Measurements from ENCODE around the gene LILRA5. TPM values are rescaled to one million over a fixed set of nuclear protein-coding genes. Genes with fewer than 3 reads are reported as not detected.
"Not testable (repeated sequence)": the region's sequence is repeated elsewhere in the genome, so short reads cannot be mapped to it uniquely, and the experiment has no call there.

Gene LILRA5
- total RNA-seq, 2 experiments from 2014 or later = not detected

- Mint-ChIP-seq H3K27ac (no peak overlapping the region), H3K4me1 (ENCODE audit: low read depth) (no peaks in the 10 kb centered on the region), H3K4me3 (no peak overlapping the region), H3K36me3 (no peaks in the 10 kb centered on the region), H3K27me3 (peaks cover 18% of the 10 kb centered on the region), H3K9me3 (no peaks in the 10 kb centered on the region)
- CTCF ChIA-PET = interaction anchor here (0.6 kb wide), 1 partner anchor 504 kb away, joined by 3 read pairs; no protein-coding TSS in a partner anchor
- DNase-seq = no peak
- intact Hi-C loops (cut with micrococcal nuclease) = no loop called here
- POLR2A ChIA-PET = no interaction called here
Observed at GRCh38 chr19:54297759-54298305, 15.1 kb downstream of the LILRA5 start.

GRCh38 chr19:54294539-54294938 lies 18.4 kb downstream of the LILRA5 start:
- DNase-seq = no peak
- ChIA-PET CTCF (no interaction called here), POLR2A (no interaction called here)
- Mint-ChIP-seq H3K4me3 (no peak overlapping the region), H3K9me3 (no peaks in the 10 kb centered on the region), H3K36me3 (no peaks in the 10 kb centered on the region), H3K27ac (no peak overlapping the region), H3K27me3 (peaks cover 12% of the 10 kb centered on the region), H3K4me1 (ENCODE audit: low read depth) (no peaks in the 10 kb centered on the region)
- intact Hi-C loops (cut with micrococcal nuclease) = no loop called here

DNA sequence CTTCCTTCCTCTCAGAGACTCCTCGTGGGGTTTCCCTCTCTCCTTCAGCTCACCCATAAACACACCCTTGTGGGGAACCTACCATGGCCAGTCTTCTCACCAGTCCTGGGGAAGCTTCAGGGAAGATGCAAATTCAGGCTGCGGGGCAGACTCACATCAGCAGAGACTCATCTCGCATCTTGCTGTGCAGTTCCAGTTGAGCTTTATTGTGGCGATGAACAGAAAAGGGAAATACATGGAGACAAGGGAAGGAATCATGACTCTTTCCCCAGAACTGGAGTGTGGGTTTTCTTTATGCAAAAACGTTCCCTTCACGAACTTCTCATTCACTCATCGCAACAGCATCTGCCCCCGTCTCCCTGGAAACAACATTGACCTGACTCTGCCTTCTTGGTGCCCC lies 23.8 kb downstream of the LILRA5 start:
- H3K4me1 Mint-ChIP-seq (ENCODE audit: low read depth); DNase-seq; H3K4me3 Mint-ChIP-seq; CTCF ChIA-PET; H3K27ac Mint-ChIP-seq; H3K36me3 Mint-ChIP-seq; POLR2A ChIA-PET; H3K9me3 Mint-ChIP-seq; intact Hi-C loops (cut with micrococcal nuclease): not testable (repeated sequence)
- peaks cover 20% of the 10 kb centered on the region for H3K27me3 Mint-ChIP-seq

- intact Hi-C loops (cut with micrococcal nuclease) = no loop called here
- POLR2A ChIA-PET = no interaction called here
- no peaks in the 10 kb centered on the region for H3K4me1 Mint-ChIP-seq (ENCODE audit: low read depth)
- CTCF ChIA-PET = no interaction called here
- no peak overlapping the region for H3K4me3 Mint-ChIP-seq
- H3K9me3 Mint-ChIP-seq = no peaks in the 10 kb centered on the region
- H3K27me3 Mint-ChIP-seq = peaks cover 21% of the 10 kb centered on the region
- H3K36me3 Mint-ChIP-seq = no peaks in the 10 kb centered on the region
- no peak for DNase-seq
- H3K27ac Mint-ChIP-seq = no peak overlapping the region
Observed at GRCh38 chr19:54287456-54287855, 25.5 kb downstream of the LILRA5 start.

GRCh38 chr19:54286283-54286682 lies 26.7 kb downstream of the LILRA5 start:
- H3K27me3 Mint-ChIP-seq = peaks cover 33% of the 10 kb centered on the region
- H3K9me3 Mint-ChIP-seq; H3K4me1 Mint-ChIP-seq (ENCODE audit: low read depth); H3K36me3 Mint-ChIP-seq; POLR2A ChIA-PET; DNase-seq; CTCF ChIA-PET; intact Hi-C loops (cut with micrococcal nuclease); H3K4me3 Mint-ChIP-seq; H3K27ac Mint-ChIP-seq: not testable (repeated sequence)

DNA sequence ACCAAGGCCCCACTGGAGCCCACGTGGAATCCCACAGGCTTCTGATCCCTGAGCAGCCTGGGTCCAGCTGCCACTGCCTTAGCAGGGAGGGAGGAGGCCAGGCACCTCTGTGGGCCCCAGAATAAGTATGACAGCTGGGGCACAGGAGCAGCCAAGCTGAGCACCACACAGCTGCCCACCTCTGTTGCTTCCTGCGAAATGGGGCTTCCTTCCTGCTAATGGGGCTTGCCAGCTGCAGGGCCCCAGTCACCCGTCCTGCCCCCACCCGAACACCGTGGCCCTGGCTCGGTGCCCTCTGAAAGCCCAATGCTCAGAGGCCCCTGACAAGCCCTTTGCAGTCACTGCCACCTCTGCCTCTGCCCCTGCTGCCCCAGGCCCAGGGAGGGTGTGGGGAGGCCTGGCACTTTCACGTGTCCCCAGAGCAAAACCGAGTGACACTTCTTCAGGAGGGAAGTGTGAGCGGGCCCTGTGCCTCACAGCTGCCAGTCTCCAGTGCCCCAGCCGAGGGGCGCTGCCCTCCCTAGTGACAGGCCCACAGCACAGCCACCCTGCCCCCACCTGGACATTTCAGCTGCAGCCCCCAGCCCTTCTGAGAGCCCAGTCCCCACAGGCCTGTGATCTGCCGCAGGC lies 27.4 kb downstream of the LILRA5 start:
- H3K27me3 Mint-ChIP-seq = peaks cover 39% of the 10 kb centered on the region
- intact Hi-C loops (cut with micrococcal nuclease); H3K4me3 Mint-ChIP-seq; H3K9me3 Mint-ChIP-seq; DNase-seq; POLR2A ChIA-PET; CTCF ChIA-PET; H3K36me3 Mint-ChIP-seq; H3K27ac Mint-ChIP-seq; H3K4me1 Mint-ChIP-seq (ENCODE audit: low read depth): not testable (repeated sequence)

DNA sequence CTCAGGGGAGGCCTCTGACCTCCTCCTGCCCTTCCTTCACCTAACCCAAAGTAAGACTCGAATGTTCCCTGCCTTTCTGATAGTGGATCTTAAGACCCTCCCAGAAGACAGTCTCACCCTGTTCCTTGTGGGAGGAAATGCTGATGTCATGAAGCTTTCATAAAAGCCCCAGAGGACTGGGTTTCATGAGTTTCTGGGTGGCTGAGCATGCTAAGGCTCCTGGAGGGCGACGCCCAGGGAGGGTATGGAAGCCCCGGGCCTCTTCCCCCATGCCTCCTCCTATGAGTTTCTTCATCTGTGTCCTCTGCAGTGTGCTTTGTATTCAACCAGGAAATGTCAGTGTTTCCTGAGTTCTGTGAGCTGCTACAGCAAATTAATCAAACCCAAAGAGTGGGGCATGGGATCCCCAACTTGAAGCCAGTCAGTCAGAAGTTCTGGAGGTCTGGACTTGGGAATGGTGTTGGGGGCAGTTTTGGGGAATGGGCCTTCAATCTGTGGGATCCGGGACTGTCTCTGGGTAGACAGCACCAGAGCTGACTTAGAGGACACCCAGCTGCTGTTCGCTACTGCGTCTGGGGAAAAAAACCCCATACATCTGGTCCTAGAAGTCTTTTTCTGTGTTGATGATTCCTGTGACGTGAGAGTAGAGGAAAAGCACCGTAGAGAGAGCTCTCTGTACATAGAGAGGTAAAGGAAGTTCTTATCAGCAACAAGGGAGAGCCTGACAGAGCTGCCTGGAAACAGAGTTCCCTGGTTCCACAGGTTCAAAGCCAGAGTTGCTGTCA lies 30.1 kb downstream of the LILRA5 start:
- Mint-ChIP-seq H3K9me3 (no peaks in the 10 kb centered on the region), H3K27me3 (peaks cover 45% of the 10 kb centered on the region), H3K36me3 (no peaks in the 10 kb centered on the region), H3K4me1 (ENCODE audit: low read depth) (no peaks in the 10 kb centered on the region), H3K4me3 (no peak overlapping the region), H3K27ac (no peak overlapping the region)
- ChIA-PET POLR2A (no interaction called here), CTCF (no interaction called here)
- no peak for DNase-seq
- intact Hi-C loops (cut with micrococcal nuclease) = no loop called here

GRCh38 chr19:54281729-54282075 lies 31.3 kb downstream of the LILRA5 start:
- H3K36me3 Mint-ChIP-seq; H3K27ac Mint-ChIP-seq; H3K4me1 Mint-ChIP-seq (ENCODE audit: low read depth); intact Hi-C loops (cut with micrococcal nuclease); POLR2A ChIA-PET; CTCF ChIA-PET; DNase-seq; H3K9me3 Mint-ChIP-seq; H3K4me3 Mint-ChIP-seq: not testable (repeated sequence)
- peaks cover 43% of the 10 kb centered on the region for H3K27me3 Mint-ChIP-seq

GRCh38 chr19:54281007-54281728 lies 31.8 kb downstream of the LILRA5 start, which contains the start of gene LILRB2:
LILRB2 (minus strand) TSS chr19:54281110; CDS start chr19:54280496, 614 bp downstream.
- intact Hi-C loops (cut with micrococcal nuclease) = no loop called here
- H3K4me1 Mint-ChIP-seq (ENCODE audit: low read depth) = no peaks in the 10 kb centered on the region
- no peak for DNase-seq
- no peak within 1 kb of the TSS for H3K4me3 Mint-ChIP-seq
- ChIA-PET POLR2A (no interaction called here), CTCF (no interaction called here)
- H3K9me3 Mint-ChIP-seq = no peaks in the 10 kb centered on the region
- H3K36me3 Mint-ChIP-seq = no peaks in the 10 kb centered on the region
- H3K27ac Mint-ChIP-seq = no peak within 1 kb of the TSS
- peaks cover 47% of the 10 kb centered on the region for H3K27me3 Mint-ChIP-seq

DNA sequence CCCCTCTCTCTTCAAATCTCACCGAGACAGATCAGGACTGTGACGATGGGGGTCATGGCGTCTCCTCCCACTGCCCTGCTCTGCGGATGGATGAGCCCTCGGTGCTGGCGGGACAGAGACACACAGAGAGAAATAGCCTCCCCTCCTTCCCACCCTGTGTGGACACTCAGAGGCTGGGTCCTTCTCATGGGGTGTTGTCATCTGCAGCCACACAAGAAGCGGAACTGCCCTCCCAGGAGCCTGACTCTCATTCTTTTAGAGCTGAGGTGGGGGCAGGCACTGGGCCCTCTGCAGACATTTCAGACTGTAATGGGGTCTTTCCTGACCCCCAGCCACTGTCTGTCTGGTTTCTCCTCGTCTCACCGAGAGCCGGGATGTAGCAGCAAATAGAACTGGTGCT lies 32.5 kb downstream of the LILRA5 start:
- H3K4me1 Mint-ChIP-seq (ENCODE audit: low read depth); H3K9me3 Mint-ChIP-seq; intact Hi-C loops (cut with micrococcal nuclease); H3K4me3 Mint-ChIP-seq; H3K36me3 Mint-ChIP-seq; POLR2A ChIA-PET; DNase-seq; H3K27ac Mint-ChIP-seq: not testable (repeated sequence)
- peaks cover 48% of the 10 kb centered on the region for H3K27me3 Mint-ChIP-seq
- CTCF ChIA-PET = interaction anchor here (0.9 kb wide), 1 partner anchor 14 kb away, joined by 4 read pairs; no protein-coding TSS in a partner anchor

DNA sequence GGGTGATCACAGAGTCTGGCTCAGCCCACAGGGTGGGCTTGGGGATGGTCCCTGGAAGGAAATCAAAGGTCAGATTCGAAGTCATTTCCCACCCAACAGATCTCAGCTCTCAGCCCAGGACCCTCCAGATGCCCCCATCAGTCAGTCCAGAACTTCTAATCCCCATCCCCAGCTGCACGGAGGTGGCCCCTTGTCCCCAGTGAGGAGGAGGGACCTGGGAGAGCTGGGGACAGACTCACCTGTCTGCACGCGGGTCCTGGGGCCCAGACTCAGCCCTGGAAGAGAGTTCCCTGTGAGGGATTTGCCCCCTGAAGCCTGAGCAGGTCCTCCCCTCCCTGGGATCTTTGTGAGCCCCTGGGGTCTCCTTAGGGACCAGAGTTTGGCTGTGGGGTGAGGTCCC lies 32.9 kb downstream of the LILRA5 start:
- H3K9me3 Mint-ChIP-seq; intact Hi-C loops (cut with micrococcal nuclease); POLR2A ChIA-PET; H3K27ac Mint-ChIP-seq; DNase-seq; H3K4me3 Mint-ChIP-seq; H3K4me1 Mint-ChIP-seq (ENCODE audit: low read depth); H3K36me3 Mint-ChIP-seq: not testable (repeated sequence)
- CTCF ChIA-PET = interaction anchor here (0.9 kb wide), 1 partner anchor 14 kb away, joined by 4 read pairs; no protein-coding TSS in a partner anchor
- H3K27me3 Mint-ChIP-seq = peaks cover 50% of the 10 kb centered on the region

GRCh38 chr19:54279406-54279962 lies 33.5 kb downstream of the LILRA5 start:
- Mint-ChIP-seq H3K4me1 (ENCODE audit: low read depth) (peaks cover 1% of the 10 kb centered on the region), H3K4me3 (no peak overlapping the region), H3K27me3 (peaks cover 50% of the 10 kb centered on the region), H3K36me3 (no peaks in the 10 kb centered on the region), H3K9me3 (no peaks in the 10 kb centered on the region), H3K27ac (no peak overlapping the region)
- ChIA-PET CTCF (interaction anchor here (0.9 kb wide), 1 partner anchor 14 kb away, joined by 4 read pairs; no protein-coding TSS in a partner anchor), POLR2A (no interaction called here)
- intact Hi-C loops (cut with micrococcal nuclease) = no loop called here
- DNase-seq = no peak
